SKM-1 treated with dmso at 0.1 percent for 144 hours (cell line): Measurements from ENCODE around the gene GNPTG.

Experiments used
- DNase-seq: peaks from one replicate; lab custom pipeline; 2025; ENCODE audit not compliant: unreplicated experiment; lab: John Stamatoyannopoulos, UW

Gene GNPTG

DNA sequence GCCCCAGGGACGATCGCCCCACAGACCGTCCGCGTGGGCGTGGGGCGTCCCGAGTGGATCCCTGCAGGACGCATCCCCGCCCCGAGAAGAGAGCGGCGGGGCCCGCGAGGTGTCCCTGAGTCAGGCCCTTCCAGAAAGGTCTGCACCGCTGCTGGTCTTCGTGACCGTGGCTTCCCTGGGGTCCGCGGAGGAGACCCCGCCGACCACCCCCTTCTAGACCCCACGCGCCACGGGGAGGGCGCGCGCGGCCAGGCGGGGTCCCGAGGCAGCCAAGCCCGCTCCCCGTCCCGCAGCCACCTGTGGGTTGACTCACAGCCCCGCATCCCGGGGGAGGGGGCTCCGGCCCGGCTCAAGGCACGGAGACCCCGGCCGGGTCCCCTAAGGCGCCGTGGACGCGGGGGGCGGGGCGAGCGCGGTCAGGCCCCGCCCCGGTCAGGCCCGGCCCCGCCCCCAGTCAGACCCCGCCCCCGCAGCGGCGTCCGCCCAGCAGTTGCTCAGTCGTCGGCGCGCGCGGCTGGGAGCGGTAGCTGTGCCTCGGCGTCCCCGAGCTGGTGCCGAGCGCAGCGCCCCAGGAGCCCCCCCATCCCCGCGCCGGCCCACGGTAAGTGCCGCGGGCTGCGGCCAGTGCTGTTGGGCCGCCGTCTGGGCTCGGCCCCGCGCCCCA lies 18.4 kb upstream of the GNPTG start, which contains the start of gene BAIAP3:
Gene BAIAP3 (plus strand): TSS at position 497 of the 664 bp plus-strand sequence. CDS start 4,905 bp downstream, outside the sequence.
- no peak for DNase-seq

GRCh38 chr16:1333854-1334700 lies 17.7 kb upstream of the GNPTG start:
- DNase-seq = no peak

- no peak for DNase-seq
Measured at GRCh38 chr16:1334739-1335138, 17.0 kb upstream of the GNPTG start.

DNA sequence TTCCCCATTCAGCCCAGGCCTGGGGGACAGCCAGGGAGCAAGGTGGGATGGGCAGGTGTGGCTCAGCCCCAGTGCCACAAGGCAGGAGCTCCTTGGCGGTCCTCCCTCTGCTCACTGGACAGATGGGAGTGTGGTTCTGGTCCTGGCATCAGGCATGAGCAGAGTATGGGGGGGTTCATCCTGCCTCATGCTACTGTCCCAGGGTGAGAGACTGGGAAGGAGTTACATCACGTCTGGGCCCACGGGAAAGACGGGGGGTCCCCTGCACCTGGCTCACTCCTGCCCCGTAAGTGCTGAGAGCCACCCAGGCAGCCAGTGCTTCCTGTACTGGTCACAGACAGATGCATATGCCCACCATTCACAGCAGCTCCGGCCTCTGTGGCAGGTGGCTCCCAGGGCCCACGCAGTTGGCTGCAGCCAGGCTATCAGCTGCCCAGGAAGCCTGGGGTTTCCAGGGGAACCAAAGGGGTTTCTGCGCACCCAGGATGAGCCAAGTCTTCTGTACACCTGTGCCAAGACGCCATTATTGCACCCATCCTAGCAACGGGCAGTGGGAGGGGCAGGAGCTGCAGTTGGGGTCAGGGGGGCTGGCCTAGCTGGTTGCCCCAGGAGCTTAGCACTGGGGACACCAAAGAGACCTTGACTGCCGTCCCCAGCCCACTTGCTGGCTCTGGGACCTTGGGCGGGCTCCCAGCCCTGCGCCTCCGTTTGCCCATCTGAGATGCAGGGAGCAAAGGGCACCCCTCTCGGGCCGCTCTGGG lies 16.3 kb upstream of the GNPTG start:
- no peak for DNase-seq

DNA sequence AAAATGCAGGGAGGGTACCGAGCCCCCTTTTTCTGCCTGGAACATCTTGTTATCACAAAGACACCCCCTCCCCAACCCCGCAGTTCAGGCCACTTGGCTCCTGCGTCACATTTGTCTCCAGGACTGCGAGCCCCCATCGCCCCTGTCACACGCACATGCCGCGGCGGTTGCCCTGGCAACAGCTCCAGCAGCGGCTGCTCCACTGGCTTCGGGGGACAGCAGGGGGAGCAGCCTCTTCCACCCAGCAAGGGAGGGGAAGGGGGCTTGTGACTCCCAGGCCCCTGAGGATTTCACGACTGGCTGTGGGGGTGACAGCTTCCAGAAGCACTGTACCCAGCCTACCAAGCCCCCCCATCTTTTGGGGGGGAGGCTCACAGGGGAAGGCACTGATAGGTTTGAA lies 15.7 kb upstream of the GNPTG start:
- no peak for DNase-seq

- DNase-seq = no peak
Measured at GRCh38 chr16:1336619-1337018, 15.1 kb upstream of the GNPTG start.

DNA sequence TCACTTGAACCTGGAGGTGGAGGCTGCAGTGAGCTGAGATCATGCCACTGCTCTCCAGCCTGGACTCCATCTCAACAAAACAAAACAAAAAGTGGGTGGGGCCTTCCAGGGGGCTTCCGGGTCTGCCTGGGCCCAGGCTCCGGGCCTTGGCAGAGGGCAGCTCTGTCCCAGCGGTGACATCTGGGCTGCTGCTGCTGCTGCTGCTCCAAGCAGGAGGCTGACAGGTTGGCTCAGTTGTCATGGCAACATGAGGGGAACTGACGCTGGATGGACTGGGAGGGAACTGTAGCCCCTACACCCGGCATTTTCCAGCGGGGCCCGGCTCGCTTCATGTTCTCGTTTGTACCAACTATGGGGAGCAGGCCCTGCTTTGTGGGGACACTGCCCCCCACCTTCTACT lies 14.2 kb upstream of the GNPTG start:
- no peak for DNase-seq

- no peak for DNase-seq
Measured at GRCh38 chr16:1338119-1338730, 13.5 kb upstream of the GNPTG start.

DNA sequence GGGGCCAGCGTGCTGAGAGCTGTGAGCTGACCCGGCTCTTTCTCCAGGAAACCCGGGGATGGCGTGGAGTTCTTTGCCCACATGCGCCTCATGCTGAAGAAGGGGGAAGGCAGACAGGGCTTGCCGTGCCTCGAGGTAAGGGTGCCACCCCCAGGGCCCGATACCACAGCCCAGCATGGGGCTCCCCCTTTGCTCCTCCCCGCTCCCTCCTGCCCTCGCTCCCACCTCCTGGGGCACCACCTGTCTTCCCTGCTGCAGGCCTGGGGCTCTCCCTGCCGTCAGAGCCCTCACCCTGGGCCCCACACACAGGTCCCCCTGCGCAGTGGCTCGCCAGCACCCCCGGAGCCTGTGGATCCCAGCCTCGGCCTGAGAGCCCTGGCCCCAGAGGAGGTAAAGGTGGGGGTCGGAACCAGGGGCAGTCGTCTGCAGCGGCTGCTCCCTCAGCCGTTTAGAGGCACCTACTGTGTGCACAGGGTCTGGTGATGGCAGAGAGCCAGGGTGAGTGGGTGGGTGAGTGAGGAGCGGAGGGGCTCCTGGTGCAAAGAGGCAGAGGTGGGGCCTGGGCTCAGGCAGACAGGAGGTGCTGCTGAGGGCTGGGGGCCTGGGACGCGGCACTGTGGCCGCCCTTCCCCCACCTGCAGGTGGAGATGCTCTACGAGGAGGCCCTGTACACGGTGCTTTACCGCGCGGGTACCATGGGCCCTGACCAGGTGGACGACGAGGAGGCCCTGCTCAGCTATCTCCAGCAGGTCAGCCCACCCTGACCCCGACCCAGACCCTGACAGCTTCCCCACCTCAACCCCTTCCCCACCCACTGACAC lies 12.7 kb upstream of the GNPTG start:
- DNase-seq = no peak

GRCh38 chr16:1340730-1341494 lies 10.8 kb upstream of the GNPTG start:
- DNase-seq = no peak

DNA sequence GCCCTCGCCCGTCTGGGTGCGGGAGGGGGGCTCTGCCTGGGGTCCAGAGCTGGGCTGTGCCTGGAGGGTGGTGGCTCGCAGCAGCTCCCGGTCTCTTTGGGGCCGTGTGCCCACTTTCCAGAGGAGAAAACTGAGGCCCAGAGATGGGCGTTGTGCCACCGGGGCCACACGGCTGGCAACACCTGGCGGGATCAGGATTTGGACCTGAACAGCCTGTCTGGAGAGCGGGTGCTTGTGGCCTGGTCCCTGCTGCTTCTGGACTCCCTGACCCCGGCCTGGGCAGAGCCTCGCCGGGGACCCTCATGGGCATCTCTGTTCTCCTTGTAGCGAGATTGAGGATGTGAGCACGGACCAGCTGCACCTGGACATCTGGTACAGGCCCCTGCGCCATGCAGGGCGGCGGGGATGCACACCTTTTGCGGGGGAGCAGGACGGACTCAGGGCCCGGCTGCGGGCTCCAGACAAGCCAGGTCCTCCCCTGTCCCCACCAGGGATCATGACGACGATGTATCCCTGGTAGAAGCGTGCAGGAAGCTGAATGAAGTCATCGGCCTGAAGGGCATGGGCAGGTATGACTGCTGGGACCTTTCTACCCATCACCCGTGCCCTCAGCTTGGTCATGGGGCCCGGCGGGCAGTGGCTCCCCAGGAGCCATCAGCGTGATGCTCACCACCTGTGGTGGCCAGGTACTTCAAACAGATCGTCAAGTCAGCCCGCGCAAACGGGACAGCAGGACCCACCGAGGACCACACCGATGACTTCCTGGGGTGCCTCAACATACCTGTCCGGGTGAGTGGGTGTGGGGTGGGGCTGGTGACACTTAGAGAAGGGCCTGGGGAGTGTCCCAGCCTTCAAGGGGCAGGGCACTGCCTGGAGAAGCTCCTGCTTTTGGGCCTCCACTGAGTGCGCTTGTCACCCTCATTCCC lies 10.0 kb upstream of the GNPTG start:
- DNase-seq = no peak

GRCh38 chr16:1342526-1343427 lies 9.0 kb upstream of the GNPTG start:
- DNase-seq = peak; percentile 99

- DNase-seq = no peak
Measured at GRCh38 chr16:1343428-1344242, 8.1 kb upstream of the GNPTG start.

DNA sequence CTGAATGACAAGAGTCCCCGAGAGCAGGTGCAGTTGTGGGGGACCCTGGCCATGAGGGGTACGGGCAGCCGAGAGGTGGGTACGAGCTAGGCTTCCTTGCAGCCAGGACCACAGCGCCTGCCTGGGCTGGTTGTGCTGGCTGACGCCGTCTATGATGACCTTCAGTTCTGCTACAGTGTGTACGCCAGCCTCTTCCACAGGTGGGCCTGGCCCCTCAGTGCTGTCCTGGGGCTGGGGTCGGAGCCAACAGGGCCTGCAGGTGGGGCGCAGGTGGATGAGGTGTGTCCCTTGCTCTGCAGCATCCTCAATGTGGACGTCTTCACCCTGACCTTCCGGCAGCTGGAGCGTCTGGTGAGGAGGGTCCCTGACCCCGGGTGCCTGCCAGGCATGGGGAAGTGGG lies 7.2 kb upstream of the GNPTG start:
- DNase-seq = no peak

- DNase-seq = no peak
Measured at GRCh38 chr16:1345087-1345486, 6.6 kb upstream of the GNPTG start.

DNA sequence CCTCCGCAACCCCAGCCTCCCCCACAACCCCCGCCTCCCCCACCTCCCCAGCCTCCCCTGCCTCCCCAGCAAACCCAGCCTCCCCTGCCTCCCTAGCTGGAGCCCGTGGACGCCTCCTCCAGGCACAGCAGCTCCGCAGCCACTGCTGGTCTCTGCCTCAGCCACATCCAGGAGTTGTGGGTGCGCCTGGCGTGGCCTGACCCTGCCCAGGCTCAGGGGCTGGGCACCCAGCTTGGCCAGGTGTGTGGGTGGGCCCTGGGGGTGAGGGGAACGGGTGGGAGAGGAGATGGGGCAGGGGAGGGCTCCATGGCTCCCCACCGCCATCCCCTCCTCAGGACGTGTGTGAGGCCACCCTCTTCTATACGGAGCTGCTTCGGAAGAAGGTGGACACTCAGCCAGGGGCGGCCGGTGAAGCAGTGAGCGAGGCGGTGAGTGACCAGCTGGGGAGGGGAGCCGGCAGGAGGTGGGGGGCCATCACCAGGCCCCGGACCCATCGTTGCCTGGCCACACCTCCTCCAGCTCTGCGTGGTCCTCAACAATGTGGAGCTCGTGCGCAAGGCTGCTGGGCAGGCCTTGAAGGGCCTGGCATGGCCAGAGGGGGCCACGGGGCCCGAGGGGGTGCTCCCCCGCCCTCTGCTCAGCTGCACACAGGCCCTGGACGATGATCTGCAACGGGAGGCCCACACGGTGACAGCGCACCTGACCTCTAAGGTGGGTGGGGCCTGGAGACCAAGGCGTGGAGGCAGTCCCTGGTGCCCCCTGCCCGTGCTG lies 5.9 kb upstream of the GNPTG start:
- DNase-seq = no peak
